Measurements from ENCODE around the gene ABCC8.

The ABCC8 gene

DNA sequence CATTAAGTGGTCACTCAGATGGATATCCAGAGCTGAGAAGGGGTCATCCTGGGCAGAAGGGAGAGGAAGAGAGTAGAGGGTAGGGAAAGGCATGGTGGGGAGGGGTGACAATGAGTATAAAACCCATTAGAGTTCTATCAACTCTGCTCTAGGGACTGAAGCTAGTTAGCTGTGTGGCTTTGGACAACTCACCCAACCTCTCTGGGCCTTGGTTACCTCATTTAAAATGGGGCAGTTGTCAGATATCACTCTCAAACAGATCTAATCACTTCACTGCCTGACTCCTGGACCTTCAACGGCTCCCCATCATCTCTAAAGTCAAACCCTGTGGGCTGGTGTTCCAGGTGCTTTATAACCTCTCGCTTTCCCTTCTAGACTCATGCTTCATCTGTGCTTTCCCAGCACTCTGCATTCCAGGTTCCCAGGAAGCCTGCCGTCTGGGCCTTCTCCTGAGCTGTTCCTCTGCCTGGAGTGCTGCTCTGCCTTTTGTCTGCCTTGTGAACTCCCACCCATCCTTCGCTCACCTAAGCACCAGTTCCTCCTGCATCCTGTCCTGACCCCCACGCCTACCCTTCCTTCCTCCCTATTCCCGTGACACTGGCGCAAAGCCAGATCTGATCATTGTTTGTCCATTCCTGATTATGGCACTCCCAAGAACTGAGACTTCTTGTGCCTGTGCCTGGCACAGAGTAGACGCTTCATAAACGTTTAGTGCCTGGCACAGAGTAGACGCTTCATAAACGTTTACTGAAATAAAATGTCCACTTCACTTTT, 65.9 kb downstream of the ABCC8 start:
- Histone ChIP-seq H3K4me3 (ENCODE audit: low read length) (no peak overlapping the region), H3K9me3 (ENCODE audit: control insufficient read depth, low read depth, low read length) (no peaks in the 10 kb centered on the region), H3K9ac (ENCODE audit: low read length) (no peak overlapping the region), H3K27ac (ENCODE audit: low read length) (no peak overlapping the region), H3K4me1 (ENCODE audit: control insufficient read depth, low read depth, low read length) (peaks cover 6% of the 10 kb centered on the region), H3K36me3 (ENCODE audit: control insufficient read depth, low read depth, low read length) (no peaks in the 10 kb centered on the region), H3K27me3 (ENCODE audit: control insufficient read depth, insufficient read depth, low read length) (no peaks in the 10 kb centered on the region)

DNA sequence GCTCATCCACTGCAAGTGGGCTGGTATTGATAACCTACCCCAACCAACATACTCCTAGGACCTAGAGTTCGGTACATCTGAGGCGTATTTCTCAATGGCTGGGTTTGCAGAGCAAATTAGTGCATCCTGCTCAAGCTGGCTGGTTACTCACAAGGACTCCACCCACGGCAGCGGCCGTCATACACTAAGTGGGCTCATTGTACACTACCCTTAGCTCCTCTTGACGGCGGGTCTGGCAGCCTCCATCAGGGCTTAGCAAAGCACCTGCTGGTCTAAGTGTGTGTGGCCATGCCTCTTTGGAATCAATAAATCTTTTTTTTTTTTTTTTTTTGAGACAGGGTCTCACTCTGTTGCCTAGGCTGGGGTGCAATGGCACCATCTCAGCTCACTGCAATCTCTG, 68.0 kb downstream of the ABCC8 start:
- Histone ChIP-seq H3K27me3 (ENCODE audit: control insufficient read depth, insufficient read depth, low read length) (no peaks in the 10 kb centered on the region), H3K4me1 (ENCODE audit: control insufficient read depth, low read depth, low read length) (peaks cover 9% of the 10 kb centered on the region), H3K4me3 (ENCODE audit: low read length) (no peak overlapping the region), H3K36me3 (ENCODE audit: control insufficient read depth, low read depth, low read length) (no peaks in the 10 kb centered on the region), H3K9me3 (ENCODE audit: control insufficient read depth, low read depth, low read length) (no peaks in the 10 kb centered on the region), H3K27ac (ENCODE audit: low read length) (no peak overlapping the region), H3K9ac (ENCODE audit: low read length) (no peak overlapping the region)

DNA sequence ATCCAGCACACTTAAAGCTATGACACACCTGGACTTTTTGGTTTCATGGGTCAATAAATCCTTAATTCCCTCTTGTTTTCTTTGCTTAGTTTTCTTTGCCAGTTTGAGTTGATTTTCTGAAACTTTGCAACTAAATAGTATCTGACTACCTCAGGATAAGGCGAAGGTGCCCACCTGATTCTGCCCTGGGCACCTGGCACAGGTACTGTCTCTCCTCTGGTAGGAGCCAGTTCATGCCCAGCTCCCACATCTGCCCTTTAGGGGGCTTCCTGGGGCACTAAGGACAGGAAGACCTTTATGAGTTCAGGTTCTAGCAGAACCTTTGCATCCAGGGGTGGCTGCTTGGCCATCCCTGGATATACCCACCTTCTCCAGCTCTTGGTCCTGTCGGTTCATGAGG, 68.6 kb downstream of the ABCC8 start:
- no peak overlapping the region for H3K4me3 ChIP-seq (ENCODE audit: low read length)
- H3K9ac ChIP-seq (ENCODE audit: low read length): no peak overlapping the region
- H3K4me1 ChIP-seq (ENCODE audit: control insufficient read depth, low read depth, low read length): peaks cover 6% of the 10 kb centered on the region
- no peaks in the 10 kb centered on the region for H3K36me3 ChIP-seq (ENCODE audit: control insufficient read depth, low read depth, low read length)
- H3K27ac ChIP-seq (ENCODE audit: low read length): no peak overlapping the region
- H3K27me3 ChIP-seq (ENCODE audit: control insufficient read depth, insufficient read depth, low read length): no peaks in the 10 kb centered on the region
- no peaks in the 10 kb centered on the region for H3K9me3 ChIP-seq (ENCODE audit: control insufficient read depth, low read depth, low read length)

DNA sequence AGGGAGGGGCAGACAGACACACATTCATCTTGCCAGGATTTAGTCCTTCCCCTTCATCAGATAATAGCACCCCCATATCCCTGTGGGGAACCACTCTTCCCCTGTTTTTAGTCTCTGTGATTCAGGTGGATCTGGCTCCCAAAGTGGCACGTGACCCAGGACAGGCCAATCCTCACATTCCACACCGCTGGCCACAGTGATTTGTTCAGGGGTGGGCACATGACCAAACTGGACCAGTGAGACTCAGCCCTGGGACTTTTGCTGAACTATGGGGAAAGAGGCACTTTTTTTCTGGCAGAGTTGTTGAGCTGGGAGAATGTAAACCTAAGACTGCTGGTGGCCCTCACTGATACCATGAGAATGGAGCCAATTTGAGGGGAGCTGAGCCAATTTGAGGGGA, 69.1 kb downstream of the ABCC8 start:
- Histone ChIP-seq H3K27me3 (ENCODE audit: control insufficient read depth, insufficient read depth, low read length) (no peaks in the 10 kb centered on the region), H3K36me3 (ENCODE audit: control insufficient read depth, low read depth, low read length) (no peaks in the 10 kb centered on the region), H3K27ac (ENCODE audit: low read length) (no peak overlapping the region), H3K4me1 (ENCODE audit: control insufficient read depth, low read depth, low read length) (peaks cover 3% of the 10 kb centered on the region), H3K4me3 (ENCODE audit: low read length) (no peak overlapping the region), H3K9me3 (ENCODE audit: control insufficient read depth, low read depth, low read length) (no peaks in the 10 kb centered on the region), H3K9ac (ENCODE audit: low read length) (no peak overlapping the region)

DNA sequence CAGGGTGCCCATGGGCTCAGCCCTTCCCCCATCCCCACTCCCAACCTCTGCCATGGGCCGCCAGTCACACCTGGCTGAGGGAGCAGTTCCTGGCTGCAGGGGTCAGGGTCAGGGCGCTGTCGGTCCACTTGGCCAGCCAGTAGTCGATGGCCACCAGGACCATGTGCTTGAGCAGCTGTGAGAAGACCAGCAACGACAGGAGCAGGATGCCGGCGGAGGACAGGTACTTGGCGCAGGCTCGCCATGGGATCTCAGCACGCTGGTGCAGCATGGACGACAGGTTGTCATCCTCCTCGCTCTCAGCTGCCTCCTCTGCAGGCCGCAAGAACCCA, 69.9 kb downstream of the ABCC8 start:
- Histone ChIP-seq H3K9ac (ENCODE audit: low read length) (no peak overlapping the region), H3K27ac (ENCODE audit: low read length) (no peak overlapping the region)

DNA sequence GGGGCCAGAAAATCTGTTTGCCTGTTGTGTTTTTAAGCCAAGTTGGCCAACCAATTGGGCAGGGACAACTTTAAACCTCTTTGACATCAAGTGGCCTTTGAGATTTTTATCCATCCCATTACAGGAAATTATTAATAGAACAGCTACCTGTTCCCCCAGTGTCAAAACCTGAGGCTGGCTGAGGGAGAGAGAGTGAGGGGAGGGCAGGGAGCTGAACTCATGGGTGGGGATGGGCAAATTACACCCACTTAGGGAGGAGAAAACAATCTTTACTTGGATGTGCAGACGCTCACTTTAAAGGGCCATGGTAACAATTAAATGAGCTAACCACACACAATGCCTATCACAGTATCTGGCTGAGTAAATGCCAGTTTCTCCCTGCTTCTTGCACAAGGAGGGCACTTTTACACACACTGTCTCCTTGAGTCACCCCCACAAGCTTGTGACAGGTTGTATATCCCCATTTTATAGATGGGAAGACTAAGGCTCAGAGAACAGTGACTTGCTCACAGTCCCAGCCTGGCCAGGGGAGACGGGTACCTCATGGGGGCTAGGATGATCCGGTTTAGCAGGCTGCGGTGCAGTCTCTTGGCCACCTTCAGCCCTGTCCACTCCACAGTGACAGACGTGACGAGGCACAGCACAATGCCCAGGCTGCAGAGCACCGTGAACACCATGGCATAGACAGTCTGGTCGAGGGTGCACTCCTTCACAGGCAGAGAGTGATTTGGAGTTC, 70.4 kb downstream of the ABCC8 start:
- no peak overlapping the region for H3K4me3 ChIP-seq (ENCODE audit: low read length)
- no peaks in the 10 kb centered on the region for H3K27me3 ChIP-seq (ENCODE audit: control insufficient read depth, insufficient read depth, low read length)
- no peak overlapping the region for H3K27ac ChIP-seq (ENCODE audit: low read length)
- H3K9me3 ChIP-seq (ENCODE audit: control insufficient read depth, low read depth, low read length): no peaks in the 10 kb centered on the region
- peaks cover 3% of the 10 kb centered on the region for H3K4me1 ChIP-seq (ENCODE audit: control insufficient read depth, low read depth, low read length)
- no peaks in the 10 kb centered on the region for H3K36me3 ChIP-seq (ENCODE audit: control insufficient read depth, low read depth, low read length)
- H3K9ac ChIP-seq (ENCODE audit: low read length): no peak overlapping the region

More for the DNA sequence above, 69.9 kb downstream of the ABCC8 start:
- Histone ChIP-seq H3K9me3 (ENCODE audit: control insufficient read depth, low read depth, low read length) (no peaks in the 10 kb centered on the region), H3K4me3 (ENCODE audit: low read length) (no peak overlapping the region), H3K27me3 (ENCODE audit: control insufficient read depth, insufficient read depth, low read length) (no peaks in the 10 kb centered on the region), H3K36me3 (ENCODE audit: control insufficient read depth, low read depth, low read length) (no peaks in the 10 kb centered on the region), H3K4me1 (ENCODE audit: control insufficient read depth, low read depth, low read length) (peaks cover 3% of the 10 kb centered on the region)

DNA sequence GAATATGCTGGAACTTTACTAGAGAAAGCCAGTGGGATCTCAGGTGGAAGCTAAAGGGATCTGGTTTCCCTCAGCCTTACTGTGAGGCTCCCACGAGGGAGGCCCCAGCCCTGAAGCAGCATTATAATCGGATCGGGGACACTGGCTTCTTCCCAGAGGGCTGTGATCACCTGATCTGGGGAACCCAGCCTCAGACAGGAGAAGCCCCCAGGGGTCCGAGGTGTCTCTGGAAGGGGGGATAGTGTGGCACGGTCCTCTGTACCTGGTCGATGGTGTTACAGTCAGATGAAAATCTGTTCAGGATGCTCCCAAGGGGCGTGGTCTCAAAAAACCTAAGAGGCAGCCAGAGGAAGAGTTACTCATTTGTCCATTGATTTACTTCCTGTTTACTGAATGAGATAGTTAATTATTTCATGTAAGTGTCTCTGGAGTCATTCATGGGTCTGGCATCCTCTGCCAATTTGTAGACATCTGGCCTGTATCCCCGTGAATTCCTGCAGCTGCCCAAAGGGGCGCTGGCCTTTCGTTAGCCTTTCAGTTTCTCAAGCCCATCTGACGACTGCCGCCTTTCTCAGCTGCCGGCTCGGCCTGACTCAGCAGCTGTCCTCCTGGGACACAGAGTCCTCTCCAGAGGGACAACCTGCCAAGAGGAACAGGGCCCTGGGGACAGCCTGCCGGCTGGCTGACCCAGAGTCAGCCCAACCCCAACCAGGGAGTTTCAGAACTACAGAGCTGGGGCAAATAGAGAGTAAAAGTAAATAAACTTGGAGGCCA, 71.2 kb downstream of the ABCC8 start:
- no peaks in the 10 kb centered on the region for H3K9me3 ChIP-seq (ENCODE audit: control insufficient read depth, low read depth, low read length)
- no peaks in the 10 kb centered on the region for H3K27me3 ChIP-seq (ENCODE audit: control insufficient read depth, insufficient read depth, low read length)
- H3K4me3 ChIP-seq (ENCODE audit: low read length): no peak overlapping the region
- no peak overlapping the region for H3K9ac ChIP-seq (ENCODE audit: low read length)
- H3K4me1 ChIP-seq (ENCODE audit: control insufficient read depth, low read depth, low read length): peaks cover 3% of the 10 kb centered on the region
- H3K27ac ChIP-seq (ENCODE audit: low read length): no peak overlapping the region
- no peaks in the 10 kb centered on the region for H3K36me3 ChIP-seq (ENCODE audit: control insufficient read depth, low read depth, low read length)

DNA sequence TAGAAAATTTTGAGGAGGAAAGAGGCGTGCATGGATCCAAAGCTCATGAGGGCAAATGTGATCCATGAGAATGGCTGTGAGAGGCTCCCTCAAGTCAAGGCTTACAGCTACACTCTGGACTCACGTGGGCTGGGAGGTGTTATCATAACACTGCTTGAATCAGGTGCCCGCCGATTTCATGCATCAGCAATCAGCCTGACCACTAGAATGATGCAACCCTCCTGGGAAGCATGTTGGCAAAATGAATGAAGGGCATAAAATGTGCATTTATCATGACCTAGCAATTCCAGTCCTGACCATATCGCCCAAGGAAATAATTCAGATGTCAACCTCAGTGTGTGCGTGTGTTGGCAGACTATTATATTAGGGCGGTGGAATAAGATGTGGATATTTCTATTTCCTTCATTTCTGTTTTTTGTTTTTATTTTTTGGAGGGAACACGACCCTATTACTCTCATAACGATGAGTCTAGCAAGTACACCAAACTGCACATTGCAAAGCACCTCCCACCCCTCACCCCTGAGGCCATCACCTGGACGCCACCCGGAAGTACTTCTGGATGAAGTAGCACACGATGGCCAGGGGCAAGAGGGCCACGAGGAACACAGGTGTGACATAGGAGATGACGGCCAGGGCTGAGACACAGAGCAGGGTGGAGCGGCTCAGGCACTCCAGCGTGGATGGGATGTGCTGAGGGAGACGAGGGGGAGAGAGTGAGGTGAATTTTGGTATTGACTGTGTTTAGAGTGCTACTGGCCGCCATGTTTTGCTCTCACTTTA, 72.5 kb downstream of the ABCC8 start:
- Histone ChIP-seq H3K27me3 (ENCODE audit: control insufficient read depth, insufficient read depth, low read length) (no peaks in the 10 kb centered on the region), H3K4me3 (ENCODE audit: low read length) (no peak overlapping the region), H3K4me1 (ENCODE audit: control insufficient read depth, low read depth, low read length) (peaks cover 3% of the 10 kb centered on the region), H3K9ac (ENCODE audit: low read length) (no peak overlapping the region), H3K27ac (ENCODE audit: low read length) (no peak overlapping the region), H3K9me3 (ENCODE audit: control insufficient read depth, low read depth, low read length) (no peaks in the 10 kb centered on the region), H3K36me3 (ENCODE audit: control insufficient read depth, low read depth, low read length) (no peaks in the 10 kb centered on the region)

DNA sequence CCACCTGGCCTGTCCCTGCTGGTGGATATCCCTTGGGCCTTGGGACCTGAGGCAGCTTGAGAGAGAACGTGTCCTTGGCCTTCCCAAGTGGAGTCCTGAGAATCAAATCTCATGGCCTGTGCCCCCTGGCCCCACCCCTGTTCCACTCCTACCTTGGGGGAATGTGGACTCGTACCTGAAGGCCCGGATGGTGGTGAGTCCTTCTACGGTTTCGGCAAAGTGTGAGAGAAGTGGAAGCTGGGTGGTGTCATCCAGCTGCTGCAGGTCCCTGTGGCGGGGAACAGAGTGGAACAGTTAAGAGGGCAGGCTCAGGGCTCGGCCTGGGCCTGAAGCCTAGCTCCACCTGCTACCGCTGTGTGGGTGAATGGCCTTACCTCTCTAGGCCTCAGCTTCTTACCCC, 74.2 kb downstream of the ABCC8 start:
- Histone ChIP-seq H3K9ac (ENCODE audit: low read length) (no peak overlapping the region), H3K4me3 (ENCODE audit: low read length) (no peak overlapping the region), H3K4me1 (ENCODE audit: control insufficient read depth, low read depth, low read length) (peaks cover 3% of the 10 kb centered on the region), H3K27ac (ENCODE audit: low read length) (no peak overlapping the region), H3K27me3 (ENCODE audit: control insufficient read depth, insufficient read depth, low read length) (no peaks in the 10 kb centered on the region), H3K36me3 (ENCODE audit: control insufficient read depth, low read depth, low read length) (no peaks in the 10 kb centered on the region), H3K9me3 (ENCODE audit: control insufficient read depth, low read depth, low read length) (no peaks in the 10 kb centered on the region)

DNA sequence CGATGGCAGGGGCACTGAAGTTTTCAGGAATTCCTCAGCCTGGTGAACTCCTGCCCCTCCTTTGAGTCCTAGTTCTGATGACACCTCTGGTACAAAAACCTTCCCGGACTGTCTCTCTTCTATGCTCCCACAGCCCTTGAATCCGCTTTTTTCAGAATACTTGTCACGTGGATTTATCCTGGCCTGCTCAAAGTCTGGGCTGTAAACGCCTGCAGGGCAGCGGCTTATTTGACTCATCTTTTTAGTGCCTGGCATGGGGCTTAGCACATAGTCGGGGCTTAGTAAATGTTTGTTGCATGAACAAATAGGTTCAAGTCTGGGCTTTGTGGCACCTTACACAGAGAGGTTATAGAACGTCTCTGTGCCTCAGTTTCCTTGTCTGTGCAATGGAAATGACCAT, 74.8 kb downstream of the ABCC8 start:
- Histone ChIP-seq H3K9ac (ENCODE audit: low read length) (no peak overlapping the region), H3K9me3 (ENCODE audit: control insufficient read depth, low read depth, low read length) (no peaks in the 10 kb centered on the region), H3K27me3 (ENCODE audit: control insufficient read depth, insufficient read depth, low read length) (no peaks in the 10 kb centered on the region), H3K4me1 (ENCODE audit: control insufficient read depth, low read depth, low read length) (peaks cover 3% of the 10 kb centered on the region), H3K36me3 (ENCODE audit: control insufficient read depth, low read depth, low read length) (no peaks in the 10 kb centered on the region), H3K27ac (ENCODE audit: low read length) (no peak overlapping the region), H3K4me3 (ENCODE audit: low read length) (no peak overlapping the region)

DNA sequence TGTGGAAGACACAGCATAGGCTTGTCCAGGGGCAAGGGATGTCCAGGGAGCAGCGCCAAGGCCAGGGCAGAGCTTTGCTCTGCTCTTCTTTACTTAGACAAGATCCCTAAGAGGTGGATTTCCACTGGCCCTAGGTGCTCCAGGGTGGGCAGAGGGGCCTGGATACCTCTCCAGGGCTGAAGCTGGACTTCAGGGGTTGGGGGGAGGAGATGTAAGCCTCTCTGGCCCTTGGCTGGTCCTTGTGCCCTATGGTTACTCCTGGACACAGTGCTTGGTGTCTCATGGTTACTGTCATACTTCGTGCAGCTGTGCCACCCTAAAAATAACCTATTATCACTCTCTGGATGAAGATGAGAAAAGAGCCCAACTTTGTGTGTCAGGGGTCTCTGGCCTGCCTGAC, 75.3 kb downstream of the ABCC8 start:
- no peaks in the 10 kb centered on the region for H3K36me3 ChIP-seq (ENCODE audit: control insufficient read depth, low read depth, low read length)
- H3K9me3 ChIP-seq (ENCODE audit: control insufficient read depth, low read depth, low read length): no peaks in the 10 kb centered on the region
- peaks cover 3% of the 10 kb centered on the region for H3K4me1 ChIP-seq (ENCODE audit: control insufficient read depth, low read depth, low read length)
- no peak overlapping the region for H3K27ac ChIP-seq (ENCODE audit: low read length)
- H3K4me3 ChIP-seq (ENCODE audit: low read length): no peak overlapping the region
- H3K9ac ChIP-seq (ENCODE audit: low read length): no peak overlapping the region
- H3K27me3 ChIP-seq (ENCODE audit: control insufficient read depth, insufficient read depth, low read length): no peaks in the 10 kb centered on the region

All from iPS-18a (cell line).